ENCODE measurements around the gene CFAP100.

Gene CFAP100

DNA sequence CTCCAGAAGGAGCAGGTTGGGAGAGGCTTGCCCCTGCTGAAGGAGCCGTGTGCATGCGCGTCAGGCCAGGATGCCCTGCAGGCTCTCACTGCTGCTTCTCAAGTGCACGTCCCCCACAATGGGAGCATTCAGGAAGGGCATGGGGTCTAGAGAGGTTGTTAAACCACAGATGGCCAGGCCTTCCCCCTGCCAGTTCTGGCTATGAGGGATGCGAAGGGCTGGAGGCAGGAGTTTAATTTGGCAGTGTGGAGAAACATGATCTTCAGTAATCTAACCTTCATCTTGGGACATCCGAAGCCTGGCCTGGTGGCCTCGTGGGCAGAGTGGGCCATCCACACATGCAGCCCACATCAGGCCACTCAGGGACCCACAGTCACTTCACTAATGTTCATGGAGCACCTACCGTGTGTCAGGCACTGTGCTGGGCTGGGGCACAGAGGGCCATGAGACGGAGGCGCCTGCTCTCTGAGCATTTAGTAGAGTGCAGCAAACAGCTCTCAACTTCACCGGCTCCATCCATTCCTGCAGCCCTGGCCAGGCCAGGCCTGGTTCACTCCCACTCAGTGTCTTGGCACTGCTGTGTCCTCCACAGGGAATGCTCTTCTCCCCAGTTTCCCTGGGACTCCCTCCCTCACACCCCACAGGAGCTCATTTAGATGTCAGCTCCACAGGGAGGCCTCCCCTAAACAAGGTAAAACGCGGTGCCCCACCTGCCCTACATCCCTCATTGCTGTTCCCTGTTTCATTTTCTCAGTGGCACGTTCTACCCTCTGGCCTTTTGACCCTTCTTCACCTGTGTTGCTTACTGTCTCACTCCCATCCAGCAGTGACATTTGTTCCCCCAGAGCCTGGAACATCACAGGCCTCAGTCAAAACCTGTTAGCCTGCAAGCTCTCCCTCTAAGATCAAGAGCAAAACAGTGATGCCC is 4.0 kb downstream of the CFAP100 start:
- Histone ChIP-seq H3K36me3 (replicated peaks) (no peaks in the 10 kb centered on the region), H3K27ac (no peak overlapping the region), H3K4me3 (ENCODE audit: low read depth, low read length) (no peak overlapping the region), H3K27me3 (replicated peaks) (peaks cover 16% of the 10 kb centered on the region)
- TF ChIP-seq, protein P1, sequence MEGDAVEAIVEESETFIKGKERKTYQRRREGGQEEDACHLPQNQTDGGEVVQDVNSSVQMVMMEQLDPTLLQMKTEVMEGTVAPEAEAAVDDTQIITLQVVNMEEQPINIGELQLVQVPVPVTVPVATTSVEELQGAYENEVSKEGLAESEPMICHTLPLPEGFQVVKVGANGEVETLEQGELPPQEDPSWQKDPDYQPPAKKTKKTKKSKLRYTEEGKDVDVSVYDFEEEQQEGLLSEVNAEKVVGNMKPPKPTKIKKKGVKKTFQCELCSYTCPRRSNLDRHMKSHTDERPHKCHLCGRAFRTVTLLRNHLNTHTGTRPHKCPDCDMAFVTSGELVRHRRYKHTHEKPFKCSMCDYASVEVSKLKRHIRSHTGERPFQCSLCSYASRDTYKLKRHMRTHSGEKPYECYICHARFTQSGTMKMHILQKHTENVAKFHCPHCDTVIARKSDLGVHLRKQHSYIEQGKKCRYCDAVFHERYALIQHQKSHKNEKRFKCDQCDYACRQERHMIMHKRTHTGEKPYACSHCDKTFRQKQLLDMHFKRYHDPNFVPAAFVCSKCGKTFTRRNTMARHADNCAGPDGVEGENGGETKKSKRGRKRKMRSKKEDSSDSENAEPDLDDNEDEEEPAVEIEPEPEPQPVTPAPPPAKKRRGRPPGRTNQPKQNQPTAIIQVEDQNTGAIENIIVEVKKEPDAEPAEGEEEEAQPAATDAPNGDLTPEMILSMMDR (IDR thresholded peaks at IDR 0.05; ENCODE audit: low read depth, low read length, missing control alignments): no peak
- DNase-seq: no peak
- in situ Hi-C loops (cut with HindIII; ENCODE audit: low pct_ligation_motif_present, low sequenced_read_pairs): no loop called here

DNA sequence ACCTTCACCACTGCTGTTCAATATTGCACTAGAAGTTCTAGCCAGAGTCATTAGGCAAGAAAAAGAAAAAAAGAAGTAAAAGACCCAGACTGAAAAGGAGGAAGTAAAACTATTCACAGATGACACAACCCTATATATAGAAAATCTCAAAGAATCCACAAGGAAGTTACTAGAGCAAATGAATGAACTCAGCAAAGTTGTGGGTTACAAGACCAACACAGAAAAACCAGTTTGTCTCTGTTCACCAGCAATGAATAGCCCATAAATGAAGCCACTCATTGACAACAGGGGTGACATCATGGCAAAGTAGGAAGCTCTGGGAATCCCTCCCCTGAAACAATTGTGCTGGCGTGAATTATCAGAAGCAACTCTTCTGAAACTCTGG is 4.6 kb downstream of the CFAP100 start:
- Histone ChIP-seq H3K27ac (no peak overlapping the region), H3K36me3 (replicated peaks) (no peaks in the 10 kb centered on the region), H3K4me3 (ENCODE audit: low read depth, low read length) (no peak overlapping the region), H3K27me3 (replicated peaks) (peaks cover 10% of the 10 kb centered on the region)
- in situ Hi-C loops (cut with HindIII; ENCODE audit: low pct_ligation_motif_present, low sequenced_read_pairs): no loop called here
- TF ChIP-seq, protein P1 (IDR thresholded peaks at IDR 0.05; ENCODE audit: low read depth, low read length, missing control alignments): no peak
- no peak for DNase-seq

DNA sequence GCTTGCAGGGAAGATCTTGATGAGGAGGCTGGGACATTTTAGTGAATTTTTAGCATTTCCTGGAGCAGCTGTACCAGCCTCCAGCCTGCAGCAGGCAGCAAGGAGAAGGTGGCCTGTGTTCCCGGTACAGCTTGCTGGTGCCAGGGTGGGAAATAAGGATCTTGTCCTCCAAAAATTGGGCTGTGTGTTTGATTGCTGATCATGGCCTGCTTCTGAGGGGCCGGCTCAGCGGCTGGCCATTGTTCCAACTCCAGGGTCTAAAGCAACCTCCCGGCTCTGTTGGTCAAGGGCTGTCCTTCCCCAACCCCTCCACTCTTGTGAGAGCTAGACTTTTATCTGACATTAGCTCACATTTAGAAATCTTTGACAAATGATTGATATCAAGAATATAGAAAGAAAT is 5.0 kb downstream of the CFAP100 start:
- TF ChIP-seq, protein P1 (IDR thresholded peaks at IDR 0.05; ENCODE audit: low read depth, low read length, missing control alignments): no peak
- no peak overlapping the region for H3K27ac ChIP-seq
- H3K27me3 ChIP-seq (replicated peaks): peaks cover 6% of the 10 kb centered on the region
- no peak for DNase-seq
- in situ Hi-C loops (cut with HindIII; ENCODE audit: low pct_ligation_motif_present, low sequenced_read_pairs): no loop called here
- H3K36me3 ChIP-seq (replicated peaks): no peaks in the 10 kb centered on the region
- no peak overlapping the region for H3K4me3 ChIP-seq (ENCODE audit: low read depth, low read length)

DNA sequence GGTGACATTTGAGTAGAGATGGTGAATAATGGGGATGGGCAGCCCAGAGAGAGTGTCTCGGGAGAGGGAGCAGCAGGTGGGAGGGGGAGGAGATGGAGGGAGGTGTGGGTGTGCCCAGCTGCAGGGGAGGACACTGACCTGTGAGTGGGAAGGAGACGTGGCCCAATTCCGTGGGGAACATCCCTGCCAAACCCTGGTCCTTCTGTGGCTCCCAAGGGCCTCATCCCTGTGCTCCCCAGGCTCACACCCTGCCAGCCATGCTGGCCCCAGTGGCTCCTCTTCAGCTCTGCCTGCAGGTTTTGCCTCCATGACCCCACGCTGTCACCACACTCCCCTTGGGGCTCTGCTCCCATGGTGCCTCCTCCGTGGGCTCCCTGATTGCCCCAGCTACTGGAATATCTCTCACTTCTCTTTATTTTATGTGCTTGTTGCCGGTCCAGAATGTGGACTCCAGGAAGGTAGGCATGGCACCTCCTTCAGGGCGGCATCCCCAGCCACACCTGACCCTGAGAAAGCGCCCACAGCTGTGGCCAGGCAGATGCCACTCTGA is 7.0 kb downstream of the CFAP100 start:
- H3K4me3 ChIP-seq (ENCODE audit: low read depth, low read length): no peak overlapping the region
- no peaks in the 10 kb centered on the region for H3K36me3 ChIP-seq (replicated peaks)
- TF ChIP-seq, protein P1 (IDR thresholded peaks at IDR 0.05; ENCODE audit: low read depth, low read length, missing control alignments): no peak
- in situ Hi-C loops (cut with HindIII; ENCODE audit: low pct_ligation_motif_present, low sequenced_read_pairs): no loop called here
- H3K27ac ChIP-seq: no peak overlapping the region
- no peaks in the 10 kb centered on the region for H3K27me3 ChIP-seq (replicated peaks)
- DNase-seq: no peak

DNA sequence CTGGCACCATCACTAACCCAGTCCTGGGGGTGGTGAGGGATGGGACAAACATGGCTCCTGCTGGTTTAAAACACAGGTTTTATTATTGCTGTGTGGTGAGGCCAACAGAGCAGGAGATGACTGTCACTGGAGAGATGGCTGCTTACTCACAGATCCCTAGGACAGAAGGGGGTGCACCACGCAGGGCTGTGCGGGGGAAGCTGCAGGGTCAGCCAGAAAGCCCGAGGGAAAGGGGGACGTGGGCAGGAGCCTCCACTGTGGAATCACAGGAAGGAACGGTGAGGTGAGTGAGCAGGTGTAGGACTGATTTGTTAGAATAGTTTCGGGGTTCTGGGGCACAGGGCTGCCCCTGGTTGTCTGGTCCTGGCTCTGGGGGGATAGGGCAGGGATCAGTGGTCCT is 7.5 kb downstream of the CFAP100 start:
- Histone ChIP-seq H3K36me3 (replicated peaks) (no peaks in the 10 kb centered on the region), H3K27ac (no peak overlapping the region), H3K27me3 (replicated peaks) (no peaks in the 10 kb centered on the region), H3K4me3 (ENCODE audit: low read depth, low read length) (no peak overlapping the region)
- TF ChIP-seq, protein P1 (IDR thresholded peaks at IDR 0.05; ENCODE audit: low read depth, low read length, missing control alignments): no peak
- DNase-seq: no peak
- in situ Hi-C loops (cut with HindIII; ENCODE audit: low pct_ligation_motif_present, low sequenced_read_pairs): no loop called here

All from brain microvascular endothelial cell (primary cell).